SJSA1 (cell line): ENCODE data around the gene LILRB1. TPM values are rescaled to one million over a fixed set of nuclear protein-coding genes. Genes with fewer than 3 reads are reported as not detected.

ENCODE experiments used
- total RNA-seq: library from RNA; depleted of rRNA; stranded (reverse); fragments of >200 nt; shearing (Covaris generic); gene quantifications from 2 replicates; pipeline ENCODE4 v1.2.3, GENCODE V29; 2014; rRNA removed

LILRB1 gene
- total RNA-seq, 1 experiment from 2014 or later, result not detected

Other genes with a start within 250 kb of the LILRB1 start
- not detected in 2 replicates for gene TTYH1, start 215.0 kb upstream of the LILRB1 start, total RNA-seq
- 9.5 and 14.4 TPM in 2 replicates for gene LENG8, start 181.3 kb upstream of the LILRB1 start, total RNA-seq
- 4.0 and 5.4 TPM in 2 replicates for gene LENG9, start 166.7 kb upstream of the LILRB1 start, total RNA-seq
- gene CDC42EP5, start 157.2 kb upstream of the LILRB1 start, total RNA-seq, result 1.2 and 8.8 TPM in 2 replicates
- gene LAIR2, start 127.7 kb upstream of the LILRB1 start, total RNA-seq, result not detected in 2 replicates
- gene LILRA2, start 56.7 kb upstream of the LILRB1 start, total RNA-seq, result not detected in 2 replicates
- not detected in 2 replicates for gene LILRA1, start 36.9 kb upstream of the LILRB1 start, total RNA-seq
- gene LILRB4, start 32.5 kb downstream of the LILRB1 start, total RNA-seq, result not detected in 2 replicates
- gene KIR3DL3, start 94.0 kb downstream of the LILRB1 start, total RNA-seq, result not detected in 2 replicates
- not detected in 2 replicates for gene KIR2DL3, start 108.0 kb downstream of the LILRB1 start, total RNA-seq
- gene KIR2DL1, start 139.3 kb downstream of the LILRB1 start, total RNA-seq, result not detected in 2 replicates
- gene KIR2DL4, start 173.1 kb downstream of the LILRB1 start, total RNA-seq, result not detected in 2 replicates
- not detected in 2 replicates for gene KIR3DL1, start 186.0 kb downstream of the LILRB1 start, total RNA-seq
- not detected in 2 replicates for gene KIR2DS4, start 202.2 kb downstream of the LILRB1 start, total RNA-seq
- gene KIR3DL2, start 220.0 kb downstream of the LILRB1 start, total RNA-seq, result not detected in 2 replicates
- gene FCAR, start 243.8 kb downstream of the LILRB1 start, total RNA-seq, result not detected in 2 replicates